K562 (cell line): Measurements from ENCODE around the gene RNU5D-1. TPM values are rescaled to one million over a fixed set of nuclear protein-coding genes. Genes with fewer than 3 reads are reported as not detected.

ENCODE experiments used
- BACH1 ChIP-seq: fragments of 200-800 bp; sonication (Bioruptor generic); IDR thresholded peaks from 2 replicates; pipeline ENCODE4 v1.6.1; 2016; ENCODE audit warnings: missing genetic modification characterization, missing compliant biosample characterization
- ESRRA ChIP-seq: fragments of 450-650 bp; IDR thresholded peaks from 2 replicates; pipeline ENCODE4 v1.6.1; 2014; ENCODE audit warnings: low read depth, mild to moderate bottlenecking, moderate library complexity, borderline replicate concordance
- HIVEP1 ChIP-seq: fragments of 250-450 bp; sonication (Bioruptor Pico); IDR thresholded peaks from 2 replicates; pipeline ENCODE4 v1.4.0; 2020; ENCODE audit warnings: mild to moderate bottlenecking
- HMBOX1 ChIP-seq: sonication (generic); IDR thresholded peaks from 2 replicates; pipeline ENCODE4 v1.6.1; 2016
- MEF2A ChIP-seq: IDR thresholded peaks from 2 replicates; pipeline ENCODE4 v1.6.1; 2011; ENCODE audit warnings: low read depth, mild to moderate bottlenecking, low read length, moderate library complexity; ENCODE audit not compliant: control insufficient read depth
- NR2F6 ChIP-seq: fragments of 450-650 bp; formaldehyde crosslinking; IDR thresholded peaks from 2 replicates; pipeline ENCODE4 v1.4.0; 2020; ENCODE audit warnings: mild to moderate bottlenecking
- POLR3A ChIP-seq: IDR thresholded peaks from 2 replicates; pipeline ENCODE4 v1.6.1; 2011; ENCODE audit warnings: borderline replicate concordance, mild to moderate bottlenecking, moderate library complexity; ENCODE audit not compliant: insufficient read length, insufficient read depth; ENCODE audit errors: extremely low read depth
- RBM22 ChIP-seq: fragments of 200-400 bp; formaldehyde crosslinking; IDR thresholded peaks from 2 replicates; pipeline ENCODE4 v1.6.1; 2018; ENCODE audit warnings: low read length, low read depth; ENCODE audit not compliant: poor library complexity, severe bottlenecking
- SLC30A9 ChIP-seq: fragments of 250-450 bp; sonication (Bioruptor Pico); IDR thresholded peaks from 2 replicates; pipeline ENCODE4 v1.8.0; 2022; ENCODE audit warnings: mild to moderate bottlenecking, moderate library complexity
- SRSF9 ChIP-seq: fragments of 200-400 bp; formaldehyde crosslinking; IDR thresholded peaks from 2 replicates; pipeline ENCODE4 v1.6.1; 2017; ENCODE audit warnings: low read depth, low read length, borderline replicate concordance
- TBL1XR1 ChIP-seq, 2 experiments: IDR thresholded peaks; 2 replicates each; pipeline ENCODE4 v1.6.1; 2012; ENCODE audit warnings: improper control_type of control experiment in 2 of 2, low read length in 2 of 2, mild to moderate bottlenecking in 1 of 2
- ZBTB34 ChIP-seq: fragments of 250-450 bp; sonication (Bioruptor Pico); IDR thresholded peaks from 2 replicates; pipeline ENCODE4 v1.8.0; 2021; ENCODE audit warnings: mild to moderate bottlenecking, moderate library complexity
- ZNF444 ChIP-seq: fragments of 250-450 bp; sonication (Bioruptor Pico); IDR thresholded peaks from 2 replicates; pipeline ENCODE4 v1.4.0; 2020; ENCODE audit warnings: mild to moderate bottlenecking, moderate library complexity
- ZNF583 ChIP-seq: fragments of 250-450 bp; sonication (Bioruptor Pico); IDR thresholded peaks from 2 replicates; pipeline ENCODE4 v1.4.0; 2020
- polyA plus RNA-seq, 8 experiments: library from polyadenylated mRNA; depleted of rRNA in 4 of 8; stranded (reverse) in 5 of 8; unstranded in 3 of 8; fragments of >200 nt; fragmentation: Nextera tagmentation in 2 of 8; fragmentation: Illumina TruSeq in 1 of 8; extraction: Ambion mirVana in 2 of 8; extraction: Trizol in 1 of 8; gene quantifications; 2 replicates each; pipeline versions ENCODE4 v1.2.1 to v1.2.3, GENCODE V29; 2011 to 2014; ENCODE audit warnings: inconsistent platforms in 1 of 8, missing spikeins in 1 of 8
- total RNA-seq, 7 experiments: library from RNA; depleted of rRNA in 6 of 7; stranded (reverse); fragments of >200 nt in 6 of 7; fragmentation: Illumina TruSeq in 2 of 7; extraction: Trizol in 2 of 7; gene quantifications; 2 replicates each; pipeline versions ENCODE4 v1.2.1 to v1.2.3, GENCODE V29; 2011 to 2021; ENCODE audit warnings: low replicate concordance in 1 of 7
- TF ChIP-seq, protein P1 (sequence below): sonication (generic); formaldehyde crosslinking; IDR thresholded peaks from 2 replicates; pipeline ENCODE4 v1.8.0; 2022; ENCODE audit warnings: missing genetic modification reagents, mild to moderate bottlenecking, moderate library complexity, borderline replicate concordance
- TF ChIP-seq, protein P2 (sequence below): fragments of 250-450 bp; sonication (Bioruptor Pico); IDR thresholded peaks from 2 replicates; pipeline ENCODE4 v1.5.0; 2021; ENCODE audit warnings: mild to moderate bottlenecking, moderate library complexity
- TF ChIP-seq, protein P3 (sequence below), 2 experiments: IDR thresholded peaks; 2 replicates each; pipeline ENCODE4 v1.6.1; 2012; ENCODE audit warnings: improper control_type of control experiment in 2 of 2, low read depth in 2 of 2, low read length in 2 of 2, borderline replicate concordance in 1 of 2

Gene RNU5D-1
- total and polyA plus RNA-seq, 9 of the 15 experiments (the other 6 are each of a cell fraction or from before 2014, with no cell fraction given): under 0.01 TPM; not detected in 8

DNA sequence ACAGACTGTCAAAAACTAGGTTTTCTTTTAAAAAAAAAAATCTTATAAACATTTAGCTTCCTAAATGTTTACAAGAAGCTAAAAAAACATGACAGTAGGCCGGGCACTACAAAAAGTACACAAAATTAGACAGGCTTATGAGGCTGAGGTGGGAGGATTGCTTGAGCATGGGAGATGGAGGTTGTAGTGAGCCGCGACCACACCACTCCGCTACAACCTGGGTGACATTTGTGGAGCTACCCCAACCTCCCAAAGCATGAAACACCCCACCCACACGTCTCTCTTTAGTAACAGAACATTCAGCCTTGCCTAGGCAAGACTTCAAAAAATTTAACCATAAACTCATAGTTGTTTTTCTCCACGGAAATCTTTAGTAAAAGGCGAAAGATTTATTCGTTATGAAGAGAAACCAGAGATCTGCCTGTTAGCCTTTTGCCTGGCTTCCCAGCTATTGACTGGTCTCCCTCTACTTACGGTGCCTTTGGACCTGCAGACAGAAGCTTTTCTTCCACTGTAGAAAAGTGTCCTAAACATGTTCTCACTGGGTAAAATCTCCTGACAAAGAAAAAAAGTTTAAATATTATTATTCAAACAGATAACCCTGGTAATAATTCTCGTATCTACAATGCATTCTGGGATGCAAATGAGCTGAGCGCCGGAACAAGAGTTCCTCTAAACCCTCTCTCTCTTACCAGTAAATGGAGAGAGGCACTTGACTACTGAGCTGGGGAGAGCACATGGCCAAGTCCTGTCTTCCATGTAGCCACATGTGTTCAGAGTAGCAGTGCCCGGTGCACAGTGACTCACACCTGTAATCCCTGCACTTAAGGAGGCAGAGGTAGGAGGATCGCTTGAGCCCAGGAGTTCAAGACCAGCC is 9.2 kb downstream of the RNU5D-1 start (continued):
- TF ChIP-seq RBM22: peak; percentile 93
- TF ChIP-seq, protein P1, sequence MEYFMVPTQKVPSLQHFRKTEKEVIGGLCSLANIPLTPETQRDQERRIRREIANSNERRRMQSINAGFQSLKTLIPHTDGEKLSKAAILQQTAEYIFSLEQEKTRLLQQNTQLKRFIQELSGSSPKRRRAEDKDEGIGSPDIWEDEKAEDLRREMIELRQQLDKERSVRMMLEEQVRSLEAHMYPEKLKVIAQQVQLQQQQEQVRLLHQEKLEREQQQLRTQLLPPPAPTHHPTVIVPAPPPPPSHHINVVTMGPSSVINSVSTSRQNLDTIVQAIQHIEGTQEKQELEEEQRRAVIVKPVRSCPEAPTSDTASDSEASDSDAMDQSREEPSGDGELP (CRISPR knock-in tag): peak; percentile 86
- no peak for TF ChIP-seq POLR3A
- TF ChIP-seq ZNF583 (CRISPR knock-in tag): peak; percentile 88; the same call in 1 of the 2 replicates
- peak; percentile 99 for TF ChIP-seq NR2F6 (CRISPR knock-in tag)
- TF ChIP-seq ZBTB34: peak; percentile 67
- peak; percentile 84; the same call in 1 of the 2 replicates for TF ChIP-seq SLC30A9 (CRISPR knock-in tag)
- TF ChIP-seq, protein P2, sequence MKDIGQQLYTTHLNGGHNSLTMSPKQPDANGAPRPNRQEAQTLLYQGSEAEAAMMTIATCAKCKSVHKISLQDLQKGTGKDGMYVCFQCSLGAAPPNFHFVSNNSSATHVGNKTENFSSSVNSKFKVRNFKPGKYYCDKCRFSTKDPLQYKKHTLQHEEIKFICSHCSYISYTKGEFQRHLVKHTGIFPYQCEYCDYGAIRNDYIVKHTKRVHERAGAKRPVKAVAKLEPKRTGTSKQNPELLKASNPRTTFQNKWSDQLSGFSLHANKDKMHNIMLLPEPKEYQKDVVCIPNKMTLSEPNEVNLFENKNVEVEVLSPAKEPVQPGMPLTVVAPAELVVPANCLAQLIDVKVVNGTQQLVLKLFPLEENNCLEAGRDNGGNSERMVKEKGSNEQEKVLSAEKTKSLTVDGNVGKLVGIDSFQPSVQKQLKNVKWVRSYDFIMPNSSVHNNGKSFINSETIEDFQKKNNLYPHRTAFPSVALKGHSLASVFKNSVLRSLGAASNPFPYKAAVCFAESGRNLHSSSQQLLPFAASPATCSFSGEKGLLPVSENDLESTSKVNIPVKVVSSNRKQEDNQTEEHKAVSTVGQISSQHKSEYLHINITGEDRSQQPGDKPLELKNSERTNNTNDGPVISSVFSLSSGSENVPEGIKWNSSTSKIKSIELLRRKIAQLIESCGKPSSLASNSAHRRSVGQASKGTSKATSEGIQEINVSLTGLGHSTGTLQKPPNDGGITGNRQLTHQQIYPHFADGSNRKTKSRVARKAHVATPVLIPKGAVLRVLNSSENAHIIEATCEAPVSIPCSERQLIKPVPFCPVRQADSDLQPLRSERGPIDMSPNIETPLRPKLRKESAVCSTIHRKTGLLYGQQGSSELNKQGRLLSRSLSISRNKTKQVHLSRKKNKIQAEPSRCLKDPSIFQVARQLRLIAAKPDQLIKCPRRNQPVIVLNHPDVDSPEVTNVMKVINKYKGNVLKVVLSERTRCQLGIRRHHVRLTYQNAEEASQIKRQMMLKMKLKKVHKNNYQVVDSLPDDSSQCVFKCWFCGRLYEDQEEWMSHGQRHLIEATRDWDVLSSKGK (CRISPR knock-in tag): peak; percentile 99
- peak; percentile 83; the same call in 1 of the 2 replicates for TF ChIP-seq HIVEP1
- TF ChIP-seq ZNF444 (CRISPR knock-in tag): peak; percentile 98
- no peak for TF ChIP-seq SRSF9
- peak; percentile 96 for TF ChIP-seq MEF2A
- TF ChIP-seq TBL1XR1 (IDR thresholded peaks at IDR 0.05; ENCODE audit: low read length in 2 of 2): peak; percentile 96 to 98
- peak; percentile 78 for TF ChIP-seq HMBOX1
- peak; percentile 88 for TF ChIP-seq BACH1 (tag)
- TF ChIP-seq ESRRA: peak; percentile 67; the same call in 1 of the 2 replicates
- TF ChIP-seq, protein P3, sequence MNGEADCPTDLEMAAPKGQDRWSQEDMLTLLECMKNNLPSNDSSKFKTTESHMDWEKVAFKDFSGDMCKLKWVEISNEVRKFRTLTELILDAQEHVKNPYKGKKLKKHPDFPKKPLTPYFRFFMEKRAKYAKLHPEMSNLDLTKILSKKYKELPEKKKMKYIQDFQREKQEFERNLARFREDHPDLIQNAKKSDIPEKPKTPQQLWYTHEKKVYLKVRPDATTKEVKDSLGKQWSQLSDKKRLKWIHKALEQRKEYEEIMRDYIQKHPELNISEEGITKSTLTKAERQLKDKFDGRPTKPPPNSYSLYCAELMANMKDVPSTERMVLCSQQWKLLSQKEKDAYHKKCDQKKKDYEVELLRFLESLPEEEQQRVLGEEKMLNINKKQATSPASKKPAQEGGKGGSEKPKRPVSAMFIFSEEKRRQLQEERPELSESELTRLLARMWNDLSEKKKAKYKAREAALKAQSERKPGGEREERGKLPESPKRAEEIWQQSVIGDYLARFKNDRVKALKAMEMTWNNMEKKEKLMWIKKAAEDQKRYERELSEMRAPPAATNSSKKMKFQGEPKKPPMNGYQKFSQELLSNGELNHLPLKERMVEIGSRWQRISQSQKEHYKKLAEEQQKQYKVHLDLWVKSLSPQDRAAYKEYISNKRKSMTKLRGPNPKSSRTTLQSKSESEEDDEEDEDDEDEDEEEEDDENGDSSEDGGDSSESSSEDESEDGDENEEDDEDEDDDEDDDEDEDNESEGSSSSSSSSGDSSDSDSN (IDR thresholded peaks at IDR 0.05; ENCODE audit: borderline replicate concordance in 1 of 2, low read depth in 2 of 2, low read length in 2 of 2): no peak
